CD4-positive, alpha-beta T cell treated with Interferon alpha-2 for 1 hour (primary cell): ENCODE results near the gene GALNT5.

Experiments used
- DNase-seq, 2 donors: peaks; one replicate each; pipeline ENCODE4 v3.0.0-alpha.2; 2020 to 2022

The GALNT5 gene

GRCh38 chr2:157296958-157297357 is 39.5 kb downstream of the GALNT5 start:
- no peak for DNase-seq

GRCh38 chr2:157301307-157301706 is 43.8 kb downstream of the GALNT5 start:
- no peak for DNase-seq

GRCh38 chr2:157302492-157303099 is 45.1 kb downstream of the GALNT5 start:
- peak; percentile 31 to 71 for DNase-seq

- no peak for DNase-seq
These were observed 46.1 kb downstream of the GALNT5 start for GRCh38 chr2:157303612-157304011.

- no peak for DNase-seq
These were observed 47.6 kb downstream of the GALNT5 start for GRCh38 chr2:157304811-157305722.

- DNase-seq, result no peak
These were observed 48.2 kb downstream of the GALNT5 start for GRCh38 chr2:157305723-157306110.

- DNase-seq, result peak in 1 of 2 donors; percentile 11
These were observed 49.5 kb downstream of the GALNT5 start for GRCh38 chr2:157307021-157307420.

- DNase-seq, result no peak
These were observed 52.4 kb downstream of the GALNT5 start for GRCh38 chr2:157309878-157310277.

GRCh38 chr2:157311706-157312105 is 54.2 kb downstream of the GALNT5 start:
- DNase-seq, result no peak

- no peak for DNase-seq
These were observed 55.5 kb downstream of the GALNT5 start for GRCh38 chr2:157312866-157313486.

GRCh38 chr2:157315901-157316300 is 58.4 kb downstream of the GALNT5 start:
- DNase-seq, result no peak

GRCh38 chr2:157318884-157319283 is 61.4 kb downstream of the GALNT5 start:
- no peak for DNase-seq

GRCh38 chr2:157319795-157320194 is 62.3 kb downstream of the GALNT5 start:
- no peak for DNase-seq

- no peak for DNase-seq
These were observed 62.9 kb downstream of the GALNT5 start for GRCh38 chr2:157320409-157320808.

- no peak for DNase-seq
These were observed 64.0 kb downstream of the GALNT5 start for GRCh38 chr2:157321466-157321865.

- no peak for DNase-seq
These were observed 64.9 kb downstream of the GALNT5 start for GRCh38 chr2:157322432-157322831.

GRCh38 chr2:157324331-157324843 is 66.9 kb downstream of the GALNT5 start:
- no peak for DNase-seq

- DNase-seq, result no peak
These were observed 68.3 kb downstream of the GALNT5 start, which contains the start of gene ERMN for GRCh38 chr2:157325786-157326185. TSS of gene ERMN (minus strand) at chr2:157325824. CDS start at chr2:157325642, 182 bp downstream.

GRCh38 chr2:157326698-157327097 is 69.2 kb downstream of the GALNT5 start:
- DNase-seq, result no peak

- no peak for DNase-seq
These were observed 69.7 kb downstream of the GALNT5 start for GRCh38 chr2:157327200-157327599.

GRCh38 chr2:157327621-157328500 is 70.4 kb downstream of the GALNT5 start:
- DNase-seq, result peak; percentile 78 to 88

- DNase-seq, result no peak
These were observed 72.0 kb downstream of the GALNT5 start for GRCh38 chr2:157329524-157329923.
